Measurements from ENCODE around the gene SLC2A13.
"Not testable (repeated sequence)": the region's sequence is repeated elsewhere in the genome, so short reads cannot be mapped to it uniquely, and the experiment has no call there.

SLC2A13 gene

DNA sequence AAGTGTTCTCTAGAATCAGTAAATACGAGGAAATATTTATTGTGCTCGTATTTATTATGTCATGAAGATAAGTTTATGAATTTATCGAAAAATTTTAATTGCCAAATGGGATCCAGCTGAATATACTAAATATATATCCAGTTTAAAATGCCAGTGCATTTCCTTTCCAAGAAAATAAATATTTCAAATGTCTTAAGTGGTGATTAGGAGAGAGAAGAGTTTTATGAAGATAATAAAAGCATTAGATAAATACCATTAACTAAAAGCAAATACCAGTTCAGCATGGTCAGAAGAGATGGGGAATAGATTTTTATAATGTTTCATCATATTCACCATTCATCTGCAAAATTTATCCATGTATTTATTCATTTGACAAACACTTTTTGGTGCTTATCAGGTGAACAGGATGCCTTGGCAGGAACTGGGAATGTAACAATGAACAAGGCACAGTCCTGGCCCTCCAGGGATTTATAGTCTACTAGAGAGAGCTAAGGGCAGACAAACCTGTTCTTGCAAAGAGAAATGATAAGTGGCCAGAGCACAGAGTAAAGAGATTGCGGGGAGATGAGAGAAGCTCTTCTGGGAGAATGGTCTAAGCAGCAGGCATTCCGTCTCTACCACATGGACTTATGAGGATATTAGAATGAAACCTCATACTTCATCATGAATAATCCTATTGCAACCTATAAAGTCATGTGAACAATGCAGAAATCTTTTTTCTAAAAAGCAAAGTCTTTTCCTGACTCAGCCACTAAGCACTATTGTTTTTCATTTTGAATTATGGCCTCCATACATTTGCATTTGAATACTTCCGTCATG is 342.6 kb downstream of the SLC2A13 start:
- no peak for DNase-seq

GRCh38 chr12:39755478-39755877 is 350.4 kb downstream of the SLC2A13 start:
- no peak for DNase-seq

DNA sequence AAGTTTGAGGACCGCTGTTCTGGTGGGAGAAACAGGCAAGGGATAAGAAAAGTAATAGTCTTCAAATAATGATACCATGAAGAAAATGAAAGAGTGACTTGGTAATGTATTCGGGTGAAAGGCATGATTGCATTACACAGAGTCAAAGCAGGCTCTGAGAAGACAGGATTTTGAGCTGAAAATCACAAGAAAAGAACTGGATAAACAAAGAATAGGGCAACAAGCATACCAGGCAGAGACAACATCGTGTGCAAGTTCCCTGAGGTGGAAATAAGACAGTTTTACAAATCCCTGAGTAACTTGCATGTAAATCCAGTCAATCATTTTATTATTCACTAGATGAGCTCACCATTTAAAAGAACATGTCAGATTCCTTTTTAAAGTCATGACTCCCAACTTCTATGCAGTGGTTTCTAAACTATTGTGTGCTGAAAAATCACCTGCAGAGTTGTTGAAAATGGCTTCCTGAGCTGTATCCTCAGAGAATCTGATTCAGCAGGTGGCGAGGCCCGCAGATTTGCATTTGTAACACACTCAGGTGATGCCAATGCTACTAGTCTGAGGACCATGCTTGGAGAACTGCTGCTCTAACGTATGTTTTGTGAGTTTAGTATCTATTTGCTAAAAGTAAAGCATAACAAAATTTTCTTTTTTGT is 353.3 kb downstream of the SLC2A13 start:
- no peak for DNase-seq

GRCh38 chr12:39746151-39746550 is 359.7 kb downstream of the SLC2A13 start:
- DNase-seq, result not testable (repeated sequence)

DNA sequence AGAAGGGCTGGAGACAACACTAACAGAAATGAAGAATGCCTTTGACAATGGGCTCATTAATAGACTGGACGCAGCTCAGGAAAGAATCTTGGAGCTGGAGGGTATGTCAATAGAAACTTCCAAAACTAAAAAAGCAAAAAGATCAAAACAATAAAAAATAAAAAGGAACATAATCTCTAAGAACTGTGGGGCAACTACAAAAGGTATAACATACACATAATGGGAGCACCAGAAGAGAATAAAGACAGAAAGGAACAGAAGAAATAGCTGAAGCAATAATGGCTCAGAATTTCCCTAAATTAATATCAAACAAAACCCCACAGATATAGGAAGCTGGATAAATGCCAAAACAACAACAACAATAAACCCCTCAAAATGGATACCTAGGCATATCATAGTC is 362.2 kb downstream of the SLC2A13 start:
- DNase-seq, result no peak

DNA sequence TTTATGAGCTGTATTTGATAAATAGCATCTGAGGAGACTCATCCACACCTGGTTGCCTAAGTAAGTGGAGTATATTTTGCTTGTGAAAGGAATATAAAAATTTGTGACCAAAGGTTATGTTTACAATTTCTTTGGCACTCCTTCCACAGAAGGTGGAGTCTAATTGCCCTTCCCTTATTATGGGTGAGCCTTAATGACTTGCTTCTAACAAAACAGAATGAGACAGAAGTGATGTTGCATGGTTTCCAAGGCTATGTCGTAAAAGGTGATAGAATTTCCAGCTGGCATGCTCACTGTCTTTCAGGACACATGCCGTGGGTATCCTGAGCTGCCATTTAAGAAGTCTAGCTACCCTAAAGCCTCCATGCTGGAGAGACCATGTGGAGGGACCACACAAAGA is 369.5 kb downstream of the SLC2A13 start:
- DNase-seq, result no peak

DNA sequence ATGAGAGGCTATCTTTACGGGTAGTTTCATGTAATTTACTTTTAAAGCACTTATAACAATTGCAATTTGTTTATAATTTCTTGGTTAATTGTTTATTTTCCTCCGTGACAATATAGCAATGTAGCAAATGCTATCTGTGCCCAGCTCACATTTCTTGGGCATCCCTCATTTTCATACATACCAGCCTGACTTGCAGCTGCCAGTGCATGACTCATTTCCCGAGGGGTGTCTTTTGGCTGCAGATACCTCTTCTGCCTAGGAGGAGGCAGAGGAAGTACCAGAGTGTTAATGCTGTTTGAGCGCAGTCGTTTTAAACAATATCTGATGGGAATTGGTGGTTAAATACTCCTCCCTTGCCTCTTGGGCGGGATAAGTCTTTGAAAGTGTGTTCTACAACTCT is 382.1 kb downstream of the SLC2A13 start:
- peak in 4 of 56 donors; percentile 1 to 5 (median 2) for DNase-seq

DNA sequence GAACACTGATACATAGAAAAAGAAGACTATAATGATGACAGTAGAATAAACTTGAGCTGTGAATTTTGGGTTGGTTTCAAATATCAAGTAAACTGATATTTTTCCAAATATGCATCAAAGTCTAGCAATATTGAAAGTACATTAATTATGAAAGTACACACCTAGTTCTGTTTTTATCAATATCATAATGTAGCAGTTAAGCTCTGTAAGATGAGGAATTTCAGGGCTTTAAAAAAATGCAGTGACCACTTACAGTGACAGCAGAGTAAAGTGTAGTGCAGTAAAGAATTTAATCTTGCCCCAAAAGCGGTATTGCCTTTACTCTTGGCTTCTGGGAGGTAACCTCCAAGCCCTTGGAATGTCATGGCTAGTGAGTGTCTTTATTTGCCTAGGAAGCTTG is 383.4 kb downstream of the SLC2A13 start:
- DNase-seq, result no peak

GRCh38 chr12:39713552-39713951 is 392.3 kb downstream of the SLC2A13 start:
- no peak for DNase-seq

DNA sequence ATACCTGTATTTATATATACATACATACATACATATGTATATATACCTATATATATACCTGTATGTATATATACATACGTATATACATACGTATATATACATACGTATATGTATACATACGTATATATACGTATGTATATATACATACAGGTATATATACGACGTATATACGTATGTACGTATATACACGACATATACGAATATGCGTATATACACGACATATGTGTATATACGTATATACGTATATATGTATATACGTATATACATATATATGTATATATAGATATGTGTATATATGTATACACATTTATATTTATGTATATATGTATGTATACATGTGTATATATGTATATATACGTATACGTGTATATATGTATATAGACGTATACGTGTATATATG is 393.5 kb downstream of the SLC2A13 start:
- no peak for DNase-seq

Measured in amygdala (tissue), 56 donors.